Psoas muscle (tissue), 8 donors: Measurements from ENCODE around the gene ITGB8. TPM values are rescaled to one million over a fixed set of nuclear protein-coding genes. Genes with fewer than 3 reads are reported as not detected.

Experiments
- ATAC-seq, 4 donors: fragments of 200-7000 bp; cut with Tn5 transposase; one replicate each; pipeline ENCODE4 v1.9.1; 2020; ENCODE audit warnings: moderate library complexity in 3 of 4, mild to moderate bottlenecking in 2 of 4
- DNase-seq, 2 donors: peaks; one replicate each; pipeline ENCODE4 v3.0.0-alpha.2; 2020
- H3K27ac ChIP-seq: fragments of 200-600 bp; one replicate; pipeline ENCODE4 v1.8.0; 2022
- H3K27me3 ChIP-seq, 3 donors: fragments of 200-600 bp in 1 of 3; one replicate each; pipeline versions ENCODE4 v1.6.1 to v1.8.0; 2013 to 2022; ENCODE audit warnings: low read length in 2 of 3, mild to moderate bottlenecking in 2 of 3, moderate library complexity in 1 of 3; ENCODE audit not compliant: insufficient read depth in 3 of 3
- H3K36me3 ChIP-seq, 2 donors: fragments of 200-600 bp in 1 of 2; one replicate each; pipeline versions ENCODE4 v1.6.1 to v1.8.0; 2013 to 2022; ENCODE audit warnings: low read depth in 1 of 2, mild to moderate bottlenecking in 1 of 2, moderate library complexity in 1 of 2; ENCODE audit not compliant: insufficient read depth in 1 of 2
- H3K4me1 ChIP-seq: fragments of 200-600 bp; one replicate; pipeline ENCODE4 v1.8.0; 2022
- H3K4me3 ChIP-seq: fragments of 200-600 bp; one replicate; pipeline ENCODE4 v1.8.0; 2022; ENCODE audit warnings: mild to moderate bottlenecking
- H3K9me3 ChIP-seq: fragments of 200-600 bp; one replicate; pipeline ENCODE4 v1.8.0; 2022
- WGBS, 3 donors: extraction: QIAGEN DNeasy Blood & Tissue Kit; methylation state at CpG; one replicate each; pipeline versions ENCODE4 v1.1.6 to v1.1.7; 2013; 5-methylcytosine and 5-hydroxymethylcytosine counted together
- intact Hi-C, 2 donors: fragments of 100-400 bp; cut with DNase I; formaldehyde crosslinking; loops; one replicate each; pipeline versions ENCODE4 v1.11.0 to v1.14.2; 2022
- polyA plus RNA-seq, 3 donors: library from polyadenylated mRNA; stranded (reverse); fragments of 200-250 nt; gene quantifications; one replicate each; pipeline ENCODE4 v1.2.3, GENCODE V29; 2013
- total RNA-seq, 4 donors: library from RNA; stranded (reverse); fragmentation: NEBNext Ultra II Directional in 2 of 4; extraction: Animal tissue kit (Norgen Biotek cat#: 25700) in 2 of 4; gene quantifications; one replicate each; pipeline versions ENCODE4 v1.2.1 to v1.2.4, GENCODE V29; 2021 to 2023
- TF ChIP-seq, protein P1 (sequence below): fragments of 200-600 bp; IDR thresholded peaks from one replicate; pipeline ENCODE4 v1.8.0; 2022; ENCODE audit warnings: antibody characterized with exemption
- donor health status: healthy with polysubstance abuse.
- donor health status: DM: no; HTN: no; CAD: no; lungs with moderate emphysema.
- donor health status: Bipolar disorder and iron deficiency.
- donor health status: healthy.
- donor health status: DM: yes; HTN: yes; CAD: no.
- donor health status: DM: no; HTN: no; CAD: no.
- donor health status: DM: no; HTN: no; CAD: no.
- donor health status: DM: yes; HTN: yes; CAD: no.

The ITGB8 gene
- total and polyA plus RNA-seq, 7 donors: 0.04 to 0.60 (median 0.12) TPM

DNA sequence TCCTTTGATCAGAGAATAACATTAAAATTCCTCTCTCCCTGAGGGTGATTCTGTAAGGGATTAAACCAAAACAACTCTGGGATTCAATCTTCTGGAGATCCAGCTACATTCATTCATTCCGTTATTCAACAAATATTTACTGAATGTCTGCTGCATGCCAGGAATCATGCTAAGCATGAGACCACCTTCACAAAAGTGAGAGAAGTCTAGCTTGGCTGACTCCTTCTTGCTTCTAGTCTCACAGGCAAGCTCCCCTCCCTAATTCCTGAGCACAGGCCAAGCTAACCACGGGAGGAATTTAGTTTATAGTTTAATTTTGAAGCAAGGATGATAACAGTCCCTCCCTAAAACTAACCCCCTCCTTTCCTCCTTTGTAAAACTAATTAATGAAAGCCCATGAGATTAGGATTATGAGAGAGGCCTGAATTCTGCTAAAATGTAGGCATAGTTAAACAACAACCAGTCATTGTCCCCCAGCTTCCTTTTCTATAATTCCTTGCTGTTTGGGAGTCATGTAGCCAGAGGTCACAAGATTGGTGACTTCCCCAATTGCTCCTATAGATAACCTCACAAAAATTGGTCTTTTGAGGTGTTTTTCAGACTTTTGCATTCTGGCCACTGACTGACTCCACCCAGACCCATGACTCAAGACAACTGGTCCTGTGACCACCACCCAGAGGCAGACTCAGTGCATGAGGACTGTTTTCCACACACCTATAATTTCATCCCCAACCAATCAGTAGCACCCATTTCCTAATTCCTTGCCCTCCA is 113.5 kb downstream of the ITGB8 start:
- intact Hi-C loops: no loop called here
- Histone ChIP-seq H3K36me3 (no peaks in the 10 kb centered on the region), H3K4me1 (no peaks in the 10 kb centered on the region), H3K9me3 (peaks cover 7% of the 10 kb centered on the region), H3K4me3 (no peak overlapping the region), H3K27ac (no peak overlapping the region), H3K27me3 (no peaks in the 10 kb centered on the region)
- no peak for ATAC-seq
- TF ChIP-seq, protein P1, sequence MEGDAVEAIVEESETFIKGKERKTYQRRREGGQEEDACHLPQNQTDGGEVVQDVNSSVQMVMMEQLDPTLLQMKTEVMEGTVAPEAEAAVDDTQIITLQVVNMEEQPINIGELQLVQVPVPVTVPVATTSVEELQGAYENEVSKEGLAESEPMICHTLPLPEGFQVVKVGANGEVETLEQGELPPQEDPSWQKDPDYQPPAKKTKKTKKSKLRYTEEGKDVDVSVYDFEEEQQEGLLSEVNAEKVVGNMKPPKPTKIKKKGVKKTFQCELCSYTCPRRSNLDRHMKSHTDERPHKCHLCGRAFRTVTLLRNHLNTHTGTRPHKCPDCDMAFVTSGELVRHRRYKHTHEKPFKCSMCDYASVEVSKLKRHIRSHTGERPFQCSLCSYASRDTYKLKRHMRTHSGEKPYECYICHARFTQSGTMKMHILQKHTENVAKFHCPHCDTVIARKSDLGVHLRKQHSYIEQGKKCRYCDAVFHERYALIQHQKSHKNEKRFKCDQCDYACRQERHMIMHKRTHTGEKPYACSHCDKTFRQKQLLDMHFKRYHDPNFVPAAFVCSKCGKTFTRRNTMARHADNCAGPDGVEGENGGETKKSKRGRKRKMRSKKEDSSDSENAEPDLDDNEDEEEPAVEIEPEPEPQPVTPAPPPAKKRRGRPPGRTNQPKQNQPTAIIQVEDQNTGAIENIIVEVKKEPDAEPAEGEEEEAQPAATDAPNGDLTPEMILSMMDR: no peak
- DNase-seq: no peak
- 24 to 33% (median 29%) methylated on average over 2 of the region's 2 CpGs for WGBS, 3 donors

DNA sequence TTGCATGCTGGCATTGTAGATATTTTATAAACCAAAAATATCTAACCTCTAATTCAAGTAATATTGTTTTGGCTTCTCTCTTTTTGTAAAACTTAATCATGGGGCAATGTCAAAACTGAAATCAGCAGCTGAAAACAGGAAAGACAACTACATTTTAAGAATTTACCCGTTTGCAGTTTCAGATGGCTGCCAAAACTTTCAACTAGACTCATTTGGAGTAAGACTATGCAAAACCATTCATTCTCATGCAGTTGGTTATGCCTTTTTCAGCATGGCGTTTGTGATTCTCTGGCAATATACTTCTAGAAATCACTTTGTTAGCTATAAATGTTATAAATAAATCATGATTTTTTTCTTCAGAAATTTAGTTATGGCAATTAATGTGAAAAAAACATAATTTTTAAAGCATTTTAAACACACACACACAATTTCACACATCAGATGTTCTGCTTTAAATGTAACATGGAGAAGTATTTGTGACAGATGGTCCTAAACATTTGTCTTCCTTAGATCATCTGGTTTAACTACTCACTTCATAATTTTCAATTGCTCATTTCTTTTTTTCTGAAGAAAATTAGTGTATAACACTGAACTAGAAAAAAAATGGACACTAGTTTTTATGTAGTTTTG is 116.4 kb downstream of the ITGB8 start:
- H3K4me3 ChIP-seq: no peak overlapping the region
- ATAC-seq (no peak), DNase-seq (no peak)
- TF ChIP-seq, protein P1: no peak
- peaks cover 7% of the 10 kb centered on the region for H3K9me3 ChIP-seq
- H3K27me3 ChIP-seq: no peaks in the 10 kb centered on the region
- no peaks in the 10 kb centered on the region for H3K4me1 ChIP-seq
- WGBS, 3 donors: 17 to 19% (median 17%) methylated on average over 2 of the region's 2 CpGs
- no peak overlapping the region for H3K27ac ChIP-seq
- intact Hi-C loops: no loop called here
- H3K36me3 ChIP-seq: no peaks in the 10 kb centered on the region

DNA sequence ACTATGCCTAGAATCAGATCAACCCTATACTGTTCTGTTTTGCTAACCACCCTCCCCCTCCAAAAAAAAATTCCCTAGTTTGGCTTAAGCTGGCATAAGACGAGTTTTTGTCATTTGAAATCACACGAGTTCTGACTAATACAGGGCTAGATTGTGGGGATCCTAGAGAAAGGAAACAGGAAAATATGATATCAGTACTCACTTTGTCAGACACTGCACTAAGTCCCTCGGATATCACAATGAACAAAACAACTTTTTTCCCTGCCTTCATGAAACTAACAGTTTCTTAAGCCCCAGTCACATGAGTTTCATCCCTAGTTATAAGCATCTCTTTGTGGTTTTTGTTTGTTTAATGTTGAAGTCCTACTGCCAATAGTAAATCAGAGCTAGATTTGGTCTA is 118.5 kb downstream of the ITGB8 start:
- intact Hi-C loops: no loop called here
- H3K4me3 ChIP-seq: no peak overlapping the region
- ATAC-seq: no peak
- no peaks in the 10 kb centered on the region for H3K4me1 ChIP-seq
- H3K27ac ChIP-seq: no peak overlapping the region
- TF ChIP-seq, protein P1: no peak
- 67 to 77% (median 68%) methylated on average over 3 of the region's 3 CpGs for WGBS, 3 donors
- no peaks in the 10 kb centered on the region for H3K27me3 ChIP-seq
- no peak for DNase-seq
- peaks cover 7% of the 10 kb centered on the region for H3K9me3 ChIP-seq
- H3K36me3 ChIP-seq: no peaks in the 10 kb centered on the region

DNA sequence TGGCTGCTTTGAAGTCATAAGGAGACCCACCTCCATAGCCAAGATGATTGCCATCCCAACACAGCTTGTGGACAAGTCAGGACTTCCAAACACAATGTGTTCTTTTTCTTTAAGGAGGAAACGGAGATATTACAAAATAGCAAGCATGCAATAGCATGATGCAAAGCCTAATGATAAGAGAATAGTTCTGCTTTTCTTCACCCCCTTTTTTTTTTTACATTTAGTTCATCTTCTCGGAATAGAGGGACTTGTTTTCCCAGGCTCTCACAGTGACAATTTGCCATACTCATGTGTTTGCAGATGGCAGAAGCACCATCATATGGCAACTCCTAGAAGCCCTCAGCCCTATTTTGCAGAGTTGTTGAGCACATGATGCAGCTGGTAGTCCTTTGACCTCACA is 119.8 kb downstream of the ITGB8 start:
- intact Hi-C loops: no loop called here
- Histone ChIP-seq H3K9me3 (no peaks in the 10 kb centered on the region), H3K36me3 (no peaks in the 10 kb centered on the region), H3K27ac (no peak overlapping the region), H3K27me3 (no peaks in the 10 kb centered on the region), H3K4me1 (no peaks in the 10 kb centered on the region), H3K4me3 (no peak overlapping the region)
- WGBS, 3 donors: 78 to 94% (median 87%) methylated on average over 2 of the region's 2 CpGs
- no peak for DNase-seq
- TF ChIP-seq, protein P1: no peak
- no peak for ATAC-seq
